Measurements from ENCODE around the gene UBE3A.
"Not testable (repeated sequence)": the region's sequence is repeated elsewhere in the genome, so short reads cannot be mapped to it uniquely, and the experiment has no call there.

Gene UBE3A

GRCh38 chr15:25427861-25428260, 11.0 kb downstream of the UBE3A start:
- DNase-seq (ENCODE audit: insufficient read length, low spot score) (no peak), FAIRE-seq (no peak)
- no peak for TF ChIP-seq POLR2A (IDR thresholded peaks at IDR 0.05; ENCODE audit: low read depth, low read length)

- DNase-seq (ENCODE audit: insufficient read length, low spot score) (no peak), FAIRE-seq (no peak)
- TF ChIP-seq POLR2A (IDR thresholded peaks at IDR 0.05; ENCODE audit: low read depth, low read length): no peak
Measured at GRCh38 chr15:25426896-25427610, 11.8 kb downstream of the UBE3A start.

DNA sequence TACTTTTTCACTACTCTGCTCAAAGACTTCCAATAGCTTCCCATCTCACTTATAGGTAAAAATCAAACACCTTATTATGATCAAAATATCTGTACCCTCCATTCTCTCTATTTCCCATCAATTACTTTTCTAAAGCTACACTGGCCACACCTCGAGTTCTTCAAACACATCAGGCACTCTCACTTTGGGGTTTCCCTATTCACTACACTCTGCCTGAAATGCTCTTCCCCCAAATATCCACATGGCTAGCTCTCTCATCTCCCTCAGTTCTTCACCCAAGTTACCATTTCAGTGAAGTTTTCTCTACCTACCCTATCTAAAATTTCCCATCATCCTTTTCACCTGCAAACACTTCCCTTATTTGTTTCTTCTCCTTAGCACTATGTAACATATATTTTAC, 14.8 kb downstream of the UBE3A start:
- FAIRE-seq: no peak
- DNase-seq (ENCODE audit: insufficient read length, low spot score): no peak
- no peak for TF ChIP-seq POLR2A (IDR thresholded peaks at IDR 0.05; ENCODE audit: low read depth, low read length)

DNA sequence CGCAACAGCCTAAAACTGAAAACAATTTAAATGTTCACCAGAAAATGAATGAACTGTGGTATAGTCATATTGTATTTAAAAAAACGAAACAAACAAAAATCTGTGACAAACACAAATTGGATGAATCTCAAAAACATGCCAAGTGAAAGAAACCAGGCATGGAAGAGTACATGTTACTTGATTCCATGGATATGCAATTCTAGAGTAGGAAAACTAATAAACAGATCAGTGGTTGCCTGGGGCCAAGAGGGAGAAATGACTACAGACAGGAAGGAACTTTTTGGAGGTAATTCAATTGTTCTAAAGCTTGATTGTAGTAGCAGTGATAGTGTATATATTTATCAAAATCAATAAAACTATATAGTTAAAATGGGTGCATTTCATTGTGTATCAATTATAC, 16.8 kb downstream of the UBE3A start:
- no peak for DNase-seq (ENCODE audit: insufficient read length, low spot score)
- no peak for TF ChIP-seq POLR2A (IDR thresholded peaks at IDR 0.05; ENCODE audit: low read depth, low read length)
- FAIRE-seq: no peak

DNA sequence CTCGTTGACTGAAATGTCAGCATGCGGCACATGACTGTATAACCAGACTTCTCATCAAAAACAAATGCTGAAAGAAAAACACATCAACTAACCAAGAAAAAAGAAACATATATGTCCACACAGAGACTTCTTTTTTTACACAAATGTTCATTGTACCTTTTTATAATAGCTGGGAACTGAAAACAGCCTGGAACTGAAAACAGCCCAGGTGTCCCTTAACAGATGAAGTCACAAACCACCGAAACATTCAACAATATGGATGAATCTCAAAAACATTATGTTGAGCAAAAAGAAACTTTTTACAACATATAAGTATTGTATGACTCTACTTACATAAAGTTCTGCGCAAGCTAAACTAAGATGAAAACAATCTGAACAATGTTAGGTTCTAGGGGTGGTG, 20.6 kb downstream of the UBE3A start:
- FAIRE-seq: peak; percentile 48
- no peak for TF ChIP-seq POLR2A (IDR thresholded peaks at IDR 0.05; ENCODE audit: low read depth, low read length)
- DNase-seq (ENCODE audit: insufficient read length, low spot score): no peak

DNA sequence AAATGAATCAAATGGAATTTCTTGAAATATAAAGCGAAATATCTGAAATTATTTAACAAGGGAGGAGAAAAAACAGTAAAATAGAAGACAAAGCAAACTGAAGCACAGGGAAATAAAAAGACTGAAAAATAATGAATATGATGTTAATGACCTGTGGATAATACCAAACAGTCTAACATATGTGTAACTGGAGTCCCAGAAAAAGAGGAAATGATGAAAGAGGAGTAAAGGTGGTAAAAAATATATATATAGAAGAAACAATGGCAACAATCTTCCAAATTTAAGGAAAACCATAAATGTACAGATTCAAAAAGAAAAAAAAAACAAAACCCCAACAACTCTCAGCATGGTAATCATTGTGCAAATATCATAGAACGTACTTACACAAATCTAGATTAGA, 21.2 kb downstream of the UBE3A start:
- DNase-seq (ENCODE audit: insufficient read length, low spot score): no peak
- FAIRE-seq: no peak
- TF ChIP-seq POLR2A (IDR thresholded peaks at IDR 0.05; ENCODE audit: low read depth, low read length): no peak

- DNase-seq (ENCODE audit: insufficient read length, low spot score): no peak
- no peak for TF ChIP-seq POLR2A (IDR thresholded peaks at IDR 0.05; ENCODE audit: low read depth, low read length)
- FAIRE-seq: peak; percentile 81
Measured at GRCh38 chr15:25416693-25417092, 22.1 kb downstream of the UBE3A start.

DNA sequence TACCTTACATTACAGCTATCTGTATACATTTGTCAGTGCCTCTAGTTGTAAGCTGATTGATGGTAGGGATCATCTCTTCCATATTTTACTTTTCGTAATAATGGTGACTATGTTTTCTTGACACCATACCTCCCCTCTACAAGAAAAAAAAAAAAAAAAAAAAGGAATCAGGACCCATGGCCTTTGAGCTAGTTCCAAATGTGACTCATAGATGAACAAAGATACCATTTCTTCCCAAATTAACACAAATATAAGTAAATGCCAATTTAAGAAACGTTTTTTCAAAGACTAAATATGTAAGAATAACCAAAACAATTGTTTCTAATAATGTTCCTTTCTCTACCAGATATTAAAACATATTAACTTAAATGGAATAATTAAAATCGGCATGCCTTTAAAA, 23.1 kb downstream of the UBE3A start:
- FAIRE-seq (no peak), DNase-seq (ENCODE audit: insufficient read length, low spot score) (no peak)
- no peak for TF ChIP-seq POLR2A (IDR thresholded peaks at IDR 0.05; ENCODE audit: low read depth, low read length)

GRCh38 chr15:25415217-25415616, 23.6 kb downstream of the UBE3A start:
- no peak for TF ChIP-seq POLR2A (IDR thresholded peaks at IDR 0.05; ENCODE audit: low read depth, low read length)
- FAIRE-seq (no peak), DNase-seq (ENCODE audit: insufficient read length, low spot score) (no peak)

DNA sequence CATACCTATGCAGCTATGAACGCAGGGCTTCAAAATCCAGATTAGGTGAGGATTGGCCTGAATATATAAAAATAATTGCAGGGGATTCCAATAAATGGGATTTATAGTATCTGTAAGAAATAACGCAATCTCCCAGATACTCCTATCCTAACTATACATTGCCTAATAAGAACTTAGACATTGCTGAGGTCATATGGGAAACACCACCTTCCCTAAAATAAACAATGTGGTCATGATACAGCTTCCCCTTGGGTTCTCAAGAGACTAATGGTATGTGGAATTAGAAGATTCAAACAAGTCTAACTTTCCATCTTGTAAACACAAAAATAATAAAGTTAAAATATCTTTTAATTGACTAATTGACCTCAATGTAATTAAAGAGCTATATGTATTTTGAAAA, 28.2 kb downstream of the UBE3A start:
- no peak for TF ChIP-seq POLR2A (IDR thresholded peaks at IDR 0.05; ENCODE audit: low read depth, low read length)
- FAIRE-seq (no peak), DNase-seq (ENCODE audit: insufficient read length, low spot score) (no peak)

DNA sequence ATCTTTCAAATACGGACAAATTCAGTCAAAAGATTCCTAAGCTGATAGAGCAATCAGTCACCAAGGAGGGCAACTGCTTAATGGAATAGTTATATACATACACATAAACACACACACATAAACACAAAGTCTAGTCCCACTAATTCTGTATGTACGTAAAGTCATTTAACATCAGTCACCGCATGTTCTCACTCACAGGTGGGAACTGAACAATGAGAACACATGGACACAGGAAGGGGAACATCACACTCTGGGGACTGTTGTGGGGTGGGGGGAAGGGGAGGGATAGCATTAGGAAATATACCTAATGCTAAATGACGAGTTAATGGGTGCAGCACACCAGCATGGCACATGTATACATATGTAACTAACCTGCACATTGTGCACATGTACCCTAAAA, 29.1 kb downstream of the UBE3A start:
- not testable (repeated sequence) for DNase-seq (ENCODE audit: insufficient read length, low spot score); FAIRE-seq

DNA sequence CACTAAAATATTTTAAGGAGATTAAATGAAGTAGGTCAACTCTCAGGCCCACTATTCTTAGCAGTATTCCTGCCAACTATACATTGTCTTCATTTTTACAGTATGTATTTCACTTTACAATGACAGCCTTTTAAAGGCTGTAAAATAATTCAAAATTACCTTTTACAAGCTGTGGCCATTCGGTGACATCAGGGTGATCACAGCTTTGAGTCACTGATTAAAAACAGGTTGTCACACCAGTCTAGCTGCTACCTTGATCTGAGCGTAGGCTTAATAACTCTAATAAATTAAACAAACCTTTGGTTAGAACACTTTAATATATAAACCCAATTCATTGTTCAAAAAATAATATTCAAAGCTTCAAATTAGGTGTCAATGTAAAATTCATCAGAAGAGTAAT, 29.9 kb downstream of the UBE3A start:
- FAIRE-seq: no peak
- DNase-seq (ENCODE audit: insufficient read length, low spot score): no peak
- TF ChIP-seq POLR2A (IDR thresholded peaks at IDR 0.05; ENCODE audit: low read depth, low read length): no peak

DNA sequence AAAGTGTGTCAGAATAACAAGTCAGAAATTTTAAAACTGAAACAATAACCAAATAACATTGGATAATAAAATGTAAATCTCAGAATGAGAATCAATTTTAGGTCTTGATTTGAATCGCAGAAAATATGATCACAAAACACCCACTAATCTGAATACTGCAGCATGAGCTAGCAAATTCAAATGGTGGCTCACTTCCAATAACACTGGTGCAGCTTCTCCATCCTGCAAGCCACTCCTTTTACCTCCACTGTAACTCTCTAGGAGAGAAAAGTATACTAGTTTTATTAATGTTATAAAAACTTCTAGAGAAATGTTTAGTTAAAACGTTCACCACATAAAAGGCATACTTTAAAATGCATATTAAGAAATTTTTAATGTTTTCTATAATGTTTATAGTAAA, 30.4 kb downstream of the UBE3A start:
- no peak for DNase-seq (ENCODE audit: insufficient read length, low spot score)
- FAIRE-seq: no peak
- no peak for TF ChIP-seq POLR2A (IDR thresholded peaks at IDR 0.05; ENCODE audit: low read depth, low read length)

DNA sequence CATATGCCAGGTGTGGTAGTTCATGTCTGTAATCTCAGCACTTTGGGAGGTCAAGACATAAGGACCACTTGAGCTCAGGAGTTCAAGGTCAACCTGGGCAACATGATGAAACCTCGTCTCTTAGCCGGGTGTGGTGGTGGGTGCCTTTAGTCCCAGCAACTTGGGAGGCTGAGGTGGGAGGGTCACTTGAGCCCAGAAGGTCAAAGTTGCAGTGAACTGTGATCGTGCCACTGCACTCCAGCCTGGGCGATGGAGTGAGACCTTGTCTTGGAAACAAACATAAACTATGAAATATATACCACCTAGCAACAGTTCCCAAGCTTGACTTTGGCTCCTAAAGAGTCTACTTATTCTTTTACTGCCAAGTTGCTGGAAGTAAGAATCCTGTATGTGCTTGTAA, 30.9 kb downstream of the UBE3A start:
- FAIRE-seq (no peak), DNase-seq (ENCODE audit: insufficient read length, low spot score) (no peak)
- TF ChIP-seq POLR2A (IDR thresholded peaks at IDR 0.05; ENCODE audit: low read depth, low read length): no peak

- FAIRE-seq (no peak), DNase-seq (ENCODE audit: insufficient read length, low spot score) (no peak)
- no peak for TF ChIP-seq POLR2A (IDR thresholded peaks at IDR 0.05; ENCODE audit: low read depth, low read length)
Measured at GRCh38 chr15:25406846-25407245, 32.0 kb downstream of the UBE3A start.

DNA sequence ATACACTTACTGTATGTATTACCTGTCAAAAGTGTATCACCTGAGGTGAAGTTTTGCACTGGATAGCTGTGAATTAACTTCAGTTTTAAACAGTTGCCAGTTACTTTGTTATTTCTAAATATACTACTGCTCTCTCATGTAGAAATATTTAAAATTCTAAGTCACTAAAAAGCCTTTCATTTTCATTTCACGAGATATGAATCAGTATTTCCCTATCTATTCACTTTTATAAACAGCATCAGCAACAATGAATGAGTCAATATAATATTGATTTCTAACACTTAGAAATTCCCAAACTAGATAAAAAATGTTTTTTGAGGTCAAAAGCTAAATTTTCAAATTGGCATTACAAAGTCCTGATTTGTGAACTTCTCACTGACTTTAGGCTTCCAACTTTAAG, 32.6 kb downstream of the UBE3A start:
- DNase-seq (ENCODE audit: insufficient read length, low spot score) (no peak), FAIRE-seq (no peak)
- no peak for TF ChIP-seq POLR2A (IDR thresholded peaks at IDR 0.05; ENCODE audit: low read depth, low read length)

All from H54 (cell line).